NCI-H526 treated with DMSO at 0.1 percent for 48 hours (cell line): ENCODE data around the gene ZNF337.
"Not testable (repeated sequence)": the region's sequence is repeated elsewhere in the genome, so short reads cannot be mapped to it uniquely, and the experiment has no call there.

Experiments used
- DNase-seq: peaks from one replicate; lab custom pipeline; 2025; lab: John Stamatoyannopoulos, UW

ZNF337 gene

GRCh38 chr20:25695532-25696370 is 902 bp downstream of the ZNF337 start:
- no peak for DNase-seq

GRCh38 chr20:25692499-25692898 is 4.2 kb downstream of the ZNF337 start:
- no peak for DNase-seq

- no peak for DNase-seq
Observed at GRCh38 chr20:25690427-25690826, 6.2 kb downstream of the ZNF337 start.

GRCh38 chr20:25686081-25687067 is 10.3 kb downstream of the ZNF337 start:
- DNase-seq, result no peak

- DNase-seq, result no peak
Observed at GRCh38 chr20:25685276-25686080, 11.2 kb downstream of the ZNF337 start.

- DNase-seq, result not testable (repeated sequence)
Observed at GRCh38 chr20:25683826-25684225, 12.8 kb downstream of the ZNF337 start.

GRCh38 chr20:25683050-25683449 is 13.6 kb downstream of the ZNF337 start:
- no peak for DNase-seq

GRCh38 chr20:25676164-25676809 is 20.4 kb downstream of the ZNF337 start:
- DNase-seq, result no peak

GRCh38 chr20:25675161-25675560 is 21.5 kb downstream of the ZNF337 start:
- DNase-seq, result no peak

GRCh38 chr20:25672659-25673235 is 23.9 kb downstream of the ZNF337 start:
- DNase-seq, result no peak

- DNase-seq, result no peak
Observed at GRCh38 chr20:25669826-25670422, 26.7 kb downstream of the ZNF337 start.

- no peak for DNase-seq
Observed at GRCh38 chr20:25668446-25668845, 28.2 kb downstream of the ZNF337 start.

- no peak for DNase-seq
Observed at GRCh38 chr20:25659999-25660398, 36.7 kb downstream of the ZNF337 start.

GRCh38 chr20:25654487-25654886 is 42.2 kb downstream of the ZNF337 start:
- DNase-seq, result no peak

GRCh38 chr20:25652866-25653265 is 43.8 kb downstream of the ZNF337 start:
- DNase-seq, result not testable (repeated sequence)

- DNase-seq, result no peak
Observed at GRCh38 chr20:25644814-25645213, 51.8 kb downstream of the ZNF337 start.

- no peak for DNase-seq
Observed at GRCh38 chr20:25643716-25644115, 52.9 kb downstream of the ZNF337 start.

- no peak for DNase-seq
Observed at GRCh38 chr20:25637247-25637646, 59.4 kb downstream of the ZNF337 start.

GRCh38 chr20:25632940-25633790 is 63.5 kb downstream of the ZNF337 start:
- no peak for DNase-seq

- DNase-seq, result not testable (repeated sequence)
Observed at GRCh38 chr20:25630615-25631014, 66.0 kb downstream of the ZNF337 start.
